Measurements from ENCODE around the gene TSLP. TPM values are rescaled to one million over a fixed set of nuclear protein-coding genes. Genes with fewer than 3 reads are reported as not detected.

The TSLP gene
- total and polyA plus RNA-seq, 4 donors = 0.25 to 1.6 (median 1.4) TPM; not detected in 1

DNA sequence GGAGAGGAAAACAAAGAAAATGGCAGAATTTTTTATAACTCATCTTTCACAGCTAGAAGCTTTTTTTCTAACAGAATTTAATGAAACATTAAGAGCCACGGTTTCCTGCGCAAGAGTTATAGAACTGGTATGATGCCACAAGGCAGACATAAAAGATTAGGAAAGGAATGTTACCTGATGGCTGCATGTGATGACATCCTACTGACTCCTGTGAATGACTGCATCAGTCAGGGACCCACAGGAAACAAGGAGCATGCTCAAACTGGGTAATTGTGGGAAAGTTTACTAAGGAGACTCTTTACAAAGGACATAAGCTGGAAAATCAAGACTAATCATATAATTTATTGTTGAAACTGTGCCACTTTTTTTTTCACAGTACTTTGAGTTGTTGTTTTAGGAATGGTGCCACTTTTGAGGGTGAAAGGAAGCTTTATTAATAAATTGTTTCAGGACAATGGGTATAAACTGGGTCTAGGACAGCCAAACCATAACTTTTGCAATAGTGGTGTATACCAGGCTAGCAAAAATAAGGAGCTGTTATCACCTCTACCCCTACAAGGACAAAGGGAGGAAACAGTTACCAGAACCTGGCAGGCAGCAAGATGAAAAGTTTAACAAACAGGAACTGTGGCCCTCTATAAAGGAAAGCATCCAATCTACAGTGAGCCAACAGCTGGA lies 5.1 kb upstream of the TSLP start:
- 92% methylated on average over 2 of the region's 2 CpGs for WGBS
- no peaks in the 10 kb centered on the region for H3K9me3 ChIP-seq (ENCODE audit: control insufficient read depth in 4 of 4, low read length in 3 of 4)

DNA sequence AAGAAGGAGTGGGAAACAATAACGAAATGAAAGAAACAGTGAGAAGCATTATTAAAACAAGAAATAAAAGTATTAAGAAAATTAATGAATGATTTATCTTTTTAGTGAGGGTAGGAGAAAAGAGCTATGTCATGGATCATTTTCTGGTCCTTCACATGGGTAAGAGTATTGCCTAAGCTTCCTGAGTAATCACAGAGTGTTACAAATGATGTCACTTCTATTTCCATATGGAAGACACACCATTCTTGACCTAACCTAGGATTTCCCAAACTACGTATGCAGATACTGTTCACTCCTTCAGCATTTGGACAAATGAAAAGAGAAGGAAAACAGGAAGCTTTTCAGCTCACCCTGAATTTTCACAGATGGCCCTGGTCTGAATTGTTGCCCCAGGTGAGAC lies 3.3 kb upstream of the TSLP start:
- Histone ChIP-seq H3K27me3 (ENCODE audit: control insufficient read depth in 4 of 4, insufficient read depth in 4 of 4, low read length in 3 of 4) (no peaks in the 10 kb centered on the region), H3K36me3 (ENCODE audit: control insufficient read depth in 4 of 4, insufficient read depth in 3 of 4, low read depth in 1 of 4, low read length in 3 of 4) (no peaks in the 10 kb centered on the region), H3K27ac (ENCODE audit: low read depth in 1 of 2, low read length in 2 of 2) (no peak overlapping the region), H3K9ac (ENCODE audit: low read depth in 1 of 2, low read length in 2 of 2) (no peak overlapping the region), H3K4me1 (ENCODE audit: control insufficient read depth in 4 of 4, insufficient read depth in 4 of 4, low read length in 3 of 4) (peaks cover 2 to 40% (median 24%) of the 10 kb centered on the region in 4 donors), H3K4me3 (ENCODE audit: low read depth in 1 of 3, low read length in 3 of 3) (no peak overlapping the region), H3K9me3 (ENCODE audit: control insufficient read depth in 4 of 4, low read length in 3 of 4) (no peaks in the 10 kb centered on the region)
- no peak for DNase-seq (ENCODE audit: low spot score)
- TF ChIP-seq, protein P1, sequence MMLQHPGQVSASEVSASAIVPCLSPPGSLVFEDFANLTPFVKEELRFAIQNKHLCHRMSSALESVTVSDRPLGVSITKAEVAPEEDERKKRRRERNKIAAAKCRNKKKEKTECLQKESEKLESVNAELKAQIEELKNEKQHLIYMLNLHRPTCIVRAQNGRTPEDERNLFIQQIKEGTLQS (IDR thresholded peaks at IDR 0.05) = no peak
- TF ChIP-seq EGR1 (IDR thresholded peaks at IDR 0.05; ENCODE audit: low read depth in 2 of 2) (no peak), FOXA2 (IDR thresholded peaks at IDR 0.05) (no peak), SP1 (IDR thresholded peaks at IDR 0.05) (no peak), HNF4A (conservative IDR thresholded peaks at IDR 0.05) (no peak), RAD21 (IDR thresholded peaks at IDR 0.05) (no peak), JUND (IDR thresholded peaks at IDR 0.05) (no peak), RXRA (IDR thresholded peaks at IDR 0.05) (no peak), YY1 (IDR thresholded peaks at IDR 0.05) (no peak), GABPA (IDR thresholded peaks at IDR 0.05 in 1 of 2, conservative IDR thresholded peaks at IDR 0.05 in 1 of 2) (no peak), TAF1 (conservative IDR thresholded peaks at IDR 0.05) (no peak), HNF4G (IDR thresholded peaks at IDR 0.05) (no peak)
- TF ChIP-seq, protein P2, sequence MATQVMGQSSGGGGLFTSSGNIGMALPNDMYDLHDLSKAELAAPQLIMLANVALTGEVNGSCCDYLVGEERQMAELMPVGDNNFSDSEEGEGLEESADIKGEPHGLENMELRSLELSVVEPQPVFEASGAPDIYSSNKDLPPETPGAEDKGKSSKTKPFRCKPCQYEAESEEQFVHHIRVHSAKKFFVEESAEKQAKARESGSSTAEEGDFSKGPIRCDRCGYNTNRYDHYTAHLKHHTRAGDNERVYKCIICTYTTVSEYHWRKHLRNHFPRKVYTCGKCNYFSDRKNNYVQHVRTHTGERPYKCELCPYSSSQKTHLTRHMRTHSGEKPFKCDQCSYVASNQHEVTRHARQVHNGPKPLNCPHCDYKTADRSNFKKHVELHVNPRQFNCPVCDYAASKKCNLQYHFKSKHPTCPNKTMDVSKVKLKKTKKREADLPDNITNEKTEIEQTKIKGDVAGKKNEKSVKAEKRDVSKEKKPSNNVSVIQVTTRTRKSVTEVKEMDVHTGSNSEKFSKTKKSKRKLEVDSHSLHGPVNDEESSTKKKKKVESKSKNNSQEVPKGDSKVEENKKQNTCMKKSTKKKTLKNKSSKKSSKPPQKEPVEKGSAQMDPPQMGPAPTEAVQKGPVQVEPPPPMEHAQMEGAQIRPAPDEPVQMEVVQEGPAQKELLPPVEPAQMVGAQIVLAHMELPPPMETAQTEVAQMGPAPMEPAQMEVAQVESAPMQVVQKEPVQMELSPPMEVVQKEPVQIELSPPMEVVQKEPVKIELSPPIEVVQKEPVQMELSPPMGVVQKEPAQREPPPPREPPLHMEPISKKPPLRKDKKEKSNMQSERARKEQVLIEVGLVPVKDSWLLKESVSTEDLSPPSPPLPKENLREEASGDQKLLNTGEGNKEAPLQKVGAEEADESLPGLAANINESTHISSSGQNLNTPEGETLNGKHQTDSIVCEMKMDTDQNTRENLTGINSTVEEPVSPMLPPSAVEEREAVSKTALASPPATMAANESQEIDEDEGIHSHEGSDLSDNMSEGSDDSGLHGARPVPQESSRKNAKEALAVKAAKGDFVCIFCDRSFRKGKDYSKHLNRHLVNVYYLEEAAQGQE (IDR thresholded peaks at IDR 0.05) = no peak
- TF ChIP-seq, protein P3, sequence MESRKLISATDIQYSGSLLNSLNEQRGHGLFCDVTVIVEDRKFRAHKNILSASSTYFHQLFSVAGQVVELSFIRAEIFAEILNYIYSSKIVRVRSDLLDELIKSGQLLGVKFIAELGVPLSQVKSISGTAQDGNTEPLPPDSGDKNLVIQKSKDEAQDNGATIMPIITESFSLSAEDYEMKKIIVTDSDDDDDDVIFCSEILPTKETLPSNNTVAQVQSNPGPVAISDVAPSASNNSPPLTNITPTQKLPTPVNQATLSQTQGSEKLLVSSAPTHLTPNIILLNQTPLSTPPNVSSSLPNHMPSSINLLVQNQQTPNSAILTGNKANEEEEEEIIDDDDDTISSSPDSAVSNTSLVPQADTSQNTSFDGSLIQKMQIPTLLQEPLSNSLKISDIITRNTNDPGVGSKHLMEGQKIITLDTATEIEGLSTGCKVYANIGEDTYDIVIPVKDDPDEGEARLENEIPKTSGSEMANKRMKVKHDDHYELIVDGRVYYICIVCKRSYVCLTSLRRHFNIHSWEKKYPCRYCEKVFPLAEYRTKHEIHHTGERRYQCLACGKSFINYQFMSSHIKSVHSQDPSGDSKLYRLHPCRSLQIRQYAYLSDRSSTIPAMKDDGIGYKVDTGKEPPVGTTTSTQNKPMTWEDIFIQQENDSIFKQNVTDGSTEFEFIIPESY (IDR thresholded peaks at IDR 0.05) = no peak
- TF ChIP-seq, protein P4, sequence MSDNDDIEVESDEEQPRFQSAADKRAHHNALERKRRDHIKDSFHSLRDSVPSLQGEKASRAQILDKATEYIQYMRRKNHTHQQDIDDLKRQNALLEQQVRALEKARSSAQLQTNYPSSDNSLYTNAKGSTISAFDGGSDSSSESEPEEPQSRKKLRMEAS (IDR thresholded peaks at IDR 0.05) = no peak
- TF ChIP-seq, protein P5, sequence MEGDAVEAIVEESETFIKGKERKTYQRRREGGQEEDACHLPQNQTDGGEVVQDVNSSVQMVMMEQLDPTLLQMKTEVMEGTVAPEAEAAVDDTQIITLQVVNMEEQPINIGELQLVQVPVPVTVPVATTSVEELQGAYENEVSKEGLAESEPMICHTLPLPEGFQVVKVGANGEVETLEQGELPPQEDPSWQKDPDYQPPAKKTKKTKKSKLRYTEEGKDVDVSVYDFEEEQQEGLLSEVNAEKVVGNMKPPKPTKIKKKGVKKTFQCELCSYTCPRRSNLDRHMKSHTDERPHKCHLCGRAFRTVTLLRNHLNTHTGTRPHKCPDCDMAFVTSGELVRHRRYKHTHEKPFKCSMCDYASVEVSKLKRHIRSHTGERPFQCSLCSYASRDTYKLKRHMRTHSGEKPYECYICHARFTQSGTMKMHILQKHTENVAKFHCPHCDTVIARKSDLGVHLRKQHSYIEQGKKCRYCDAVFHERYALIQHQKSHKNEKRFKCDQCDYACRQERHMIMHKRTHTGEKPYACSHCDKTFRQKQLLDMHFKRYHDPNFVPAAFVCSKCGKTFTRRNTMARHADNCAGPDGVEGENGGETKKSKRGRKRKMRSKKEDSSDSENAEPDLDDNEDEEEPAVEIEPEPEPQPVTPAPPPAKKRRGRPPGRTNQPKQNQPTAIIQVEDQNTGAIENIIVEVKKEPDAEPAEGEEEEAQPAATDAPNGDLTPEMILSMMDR (IDR thresholded peaks at IDR 0.05; ENCODE audit: low read depth, low read length, missing input control) = no peak
- WGBS = 87% methylated on average over 2 of the region's 2 CpGs

More for the DNA sequence above, 5.1 kb upstream of the TSLP start:
- Histone ChIP-seq H3K27ac (ENCODE audit: low read depth in 1 of 2, low read length in 2 of 2) (no peak overlapping the region), H3K4me3 (ENCODE audit: low read depth in 1 of 3, low read length in 3 of 3) (no peak overlapping the region), H3K27me3 (ENCODE audit: control insufficient read depth in 4 of 4, insufficient read depth in 4 of 4, low read length in 3 of 4) (no peaks in the 10 kb centered on the region), H3K36me3 (ENCODE audit: control insufficient read depth in 4 of 4, insufficient read depth in 3 of 4, low read depth in 1 of 4, low read length in 3 of 4) (no peaks in the 10 kb centered on the region), H3K4me1 (ENCODE audit: control insufficient read depth in 4 of 4, insufficient read depth in 4 of 4, low read length in 3 of 4) (peaks cover 2 to 39% (median 23%) of the 10 kb centered on the region in 4 donors), H3K9ac (ENCODE audit: low read depth in 1 of 2, low read length in 2 of 2) (no peak overlapping the region)
- peak; percentile 18 for TF ChIP-seq YY1 (IDR thresholded peaks at IDR 0.05)
- TF ChIP-seq, protein P2 (IDR thresholded peaks at IDR 0.05) = no peak
- no peak for DNase-seq (ENCODE audit: low spot score)
